Endothelial cell of umbilical vein (primary cell): Measurements from ENCODE around the gene CEP192. TPM values are rescaled to one million over a fixed set of nuclear protein-coding genes. Genes with fewer than 3 reads are reported as not detected.

Source experiments
- BruUV-seq: library from RNA; stranded (reverse); fragments of 400-500 nt; replicated peaks from 2 replicates; lab custom pipeline; 2021; lab: Mats Ljungman, UMichigan
- CTCF ChIA-PET: fragments of 300-600, 350-600 bp; sonication (Branson Sonifier 250); formaldehyde crosslinking; loops from one replicate; lab custom pipeline; 2021; ENCODE audit warnings: antibody characterized with exemption, inconsistent platforms; lab: Charles Lee
- POLR2A ChIA-PET: fragments of 300-600, 350-600 bp; sonication (Branson Sonifier 250); formaldehyde crosslinking; loops from one replicate; lab custom pipeline; 2021; ENCODE audit warnings: antibody characterized with exemption, inconsistent platforms; lab: Charles Lee
- DNase-seq: peaks from one replicate; pipeline ENCODE4 v3.0.0-alpha.2; 2011; ENCODE audit warnings: low read depth, low spot score
- FAIRE-seq: peaks from 2 replicates; lab custom pipeline; 2011; peaks lifted over from hg19 to GRCh38; lab: Jason Lieb, UNC
- H2AFZ ChIP-seq: 2 replicates; pipeline ENCODE4 v1.6.0; 2012; ENCODE audit warnings: low read depth, low read length, control low read depth, inconsistent platforms
- H3K27ac ChIP-seq: 2 replicates; pipeline ENCODE4 v1.5.1; 2011; ENCODE audit warnings: low read depth, mild to moderate bottlenecking, control low read depth, low read length, moderate library complexity; ENCODE audit not compliant: insufficient read depth
- H3K27me3 ChIP-seq, 2 experiments: 2 replicates each; pipeline versions ENCODE4 v1.6.0 to v1.6.1; 2011; ENCODE audit warnings: low read length in 2 of 2, mixed read lengths in 1 of 2; ENCODE audit not compliant: control insufficient read depth in 2 of 2, insufficient read depth in 2 of 2
- H3K36me3 ChIP-seq, 2 experiments: 2 replicates in 1 of 2; 3 replicates in 1 of 2; pipeline ENCODE4 v1.5.1; 2011; ENCODE audit warnings: low read length in 2 of 2, mild to moderate bottlenecking in 1 of 2, moderate library complexity in 1 of 2; ENCODE audit not compliant: control insufficient read depth in 2 of 2, insufficient read depth in 2 of 2; ENCODE audit errors: extremely low read depth in 1 of 2
- H3K4me1 ChIP-seq: 3 replicates; pipeline ENCODE4 v1.5.1; 2011; ENCODE audit warnings: mild to moderate bottlenecking, low read length; ENCODE audit not compliant: control insufficient read depth, insufficient read depth; ENCODE audit errors: extremely low read depth
- H3K4me2 ChIP-seq: 2 replicates; pipeline ENCODE4 v1.6.1; 2011; ENCODE audit warnings: low read length, control low read depth, mixed read lengths; ENCODE audit not compliant: insufficient read depth
- H3K4me3 ChIP-seq, 3 experiments: fragments of 200-600 bp in 1 of 3; sonication (generic), shearing (Covaris generic) in 1 of 3; replicated peaks in 1 of 3; 2 replicates each; pipeline ENCODE4 v1.5.1; 2011 to 2016; ENCODE audit warnings: control low read depth in 3 of 3, low read length in 3 of 3, mild to moderate bottlenecking in 2 of 3, inconsistent platforms in 1 of 3, low read depth in 1 of 3, moderate library complexity in 1 of 3; ENCODE audit not compliant: insufficient read depth in 1 of 3
- H3K79me2 ChIP-seq: 2 replicates; pipeline ENCODE4 v1.6.0; 2012; ENCODE audit warnings: low read length, inconsistent platforms; ENCODE audit not compliant: control insufficient read depth, insufficient read depth
- H3K9ac ChIP-seq: replicated peaks from 2 replicates; pipeline ENCODE3; 2011; ENCODE audit warnings: low read length, control low read depth; ENCODE audit not compliant: insufficient read depth; ENCODE audit errors: extremely low read depth
- H3K9me1 ChIP-seq: replicated peaks from 3 replicates; pipeline ENCODE4 v1.6.0; 2011; ENCODE audit warnings: mild to moderate bottlenecking, low read length; ENCODE audit not compliant: control insufficient read depth, insufficient read depth; ENCODE audit errors: extremely low read depth
- H3K9me3 ChIP-seq: replicated peaks from 2 replicates; pipeline ENCODE4 v1.5.1; 2012; ENCODE audit warnings: low read length, inconsistent platforms; ENCODE audit not compliant: control insufficient read depth, insufficient read depth
- H4K20me1 ChIP-seq: replicated peaks from 2 replicates; pipeline ENCODE3; 2011; ENCODE audit warnings: mild to moderate bottlenecking, low read length; ENCODE audit not compliant: control insufficient read depth, insufficient read depth; ENCODE audit errors: extremely low read depth
- FOS ChIP-seq: IDR thresholded peaks from 2 replicates; pipeline ENCODE4 v1.6.1; 2011; ENCODE audit warnings: mild to moderate bottlenecking, low read length, moderate library complexity, borderline replicate concordance; ENCODE audit not compliant: insufficient read depth
- GATA2 ChIP-seq: IDR thresholded peaks from 2 replicates; pipeline ENCODE4 v1.7.0; 2011; ENCODE audit warnings: low read depth, mild to moderate bottlenecking, moderate library complexity, mixed read lengths, low read length; ENCODE audit not compliant: insufficient read length, insufficient read depth
- JUN ChIP-seq: IDR thresholded peaks from 2 replicates; pipeline ENCODE4 v1.6.1; 2011; ENCODE audit warnings: borderline replicate concordance, low read depth; ENCODE audit not compliant: insufficient read length, insufficient read depth
- POLR2A ChIP-seq: IDR thresholded peaks from 2 replicates; pipeline ENCODE4 v1.6.1; 2012; ENCODE audit warnings: low read depth, mild to moderate bottlenecking, control low read depth, low read length
- POLR2AphosphoS5 ChIP-seq: IDR thresholded peaks from 2 replicates; pipeline ENCODE4 v1.6.1; 2012; ENCODE audit warnings: low read depth, mild to moderate bottlenecking, control low read depth, low read length, moderate library complexity; ENCODE audit not compliant: insufficient read depth
- dilution Hi-C: fragments of 300-500 bp; cut with MboI; formaldehyde crosslinking; loops from one replicate; pipeline ENCODE4 v1.15.0; 2019; ENCODE audit warnings: low sequenced_read_pairs; ENCODE audit not compliant: extremely low pct_ligation_motif_present
- intact Hi-C: fragments of 100-400 bp; cut with micrococcal nuclease; formaldehyde crosslinking; loops from one replicate; pipeline ENCODE4 v1.10.0; 2022
- polyA plus RNA-seq, 4 experiments: library from polyadenylated mRNA; depleted of rRNA in 3 of 4; stranded (reverse) in 3 of 4; unstranded in 1 of 4; fragments of >200 nt; gene quantifications; 2 replicates each; pipeline versions ENCODE4 v1.2.1 to v1.2.3, GENCODE V29; 2011 to 2012; ENCODE audit warnings: missing spikeins in 1 of 4
- total RNA-seq: library from RNA; stranded (reverse); gene quantifications from 2 replicates; pipeline ENCODE4 v1.2.3, GENCODE V29; 2021
- TF ChIP-seq, protein P1 (sequence below), 2 donors: IDR thresholded peaks; 1 replicate in 1 of 2; 2 replicates in 1 of 2; pipeline ENCODE4 v1.5.1; 2011; ENCODE audit warnings: low read length in 2 of 2, mild to moderate bottlenecking in 2 of 2, moderate library complexity in 2 of 2, control low read depth in 1 of 2, inconsistent platforms in 1 of 2, low read depth in 1 of 2; ENCODE audit not compliant: insufficient read depth in 1 of 2; ENCODE audit errors: extremely low read depth in 1 of 2

CEP192 gene
- total and polyA plus RNA-seq, 2 donors (not counting 3 experiments of a cell fraction or from before 2014, with no cell fraction given), result 14.5 to 22.9 TPM

DNA sequence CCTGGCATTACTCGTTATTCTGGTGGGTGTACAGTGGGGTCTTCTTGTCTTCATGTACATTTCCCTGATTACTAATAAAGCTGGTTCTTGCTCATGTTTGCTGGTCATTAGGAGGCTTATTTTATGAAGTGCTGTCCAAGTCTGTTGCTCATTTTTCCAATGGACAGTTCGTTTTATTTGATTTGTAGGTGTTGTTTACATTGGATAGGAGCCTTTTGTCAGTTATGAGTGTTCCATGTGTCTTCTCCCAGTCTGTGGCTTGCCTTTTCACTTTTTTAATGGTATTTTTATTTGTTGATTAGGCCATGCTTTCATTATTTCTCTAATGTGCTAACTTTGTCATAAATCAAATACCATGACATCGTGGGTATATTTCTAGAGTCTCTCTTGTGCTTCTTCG, 51.9 kb downstream of the CEP192 start:
- no peak overlapping the region for H3K4me3 ChIP-seq
- peaks cover 4 to 19% of the 10 kb centered on the region in 2 experiments for H3K36me3 ChIP-seq
- CTCF ChIA-PET, result no interaction called here
- peaks cover 18% of the 10 kb centered on the region for H3K79me2 ChIP-seq
- dilution Hi-C loops (no loop called here), intact Hi-C loops (no loop called here)
- FAIRE-seq, result no peak
- no peak overlapping the region for H3K9ac ChIP-seq
- no peak overlapping the region for H3K4me2 ChIP-seq
- H4K20me1 ChIP-seq, result no peaks in the 10 kb centered on the region
- BruUV-seq, result no TSS peak
- no peak for DNase-seq
- no peaks in the 10 kb centered on the region for H3K27me3 ChIP-seq
- no peaks in the 10 kb centered on the region for H3K9me1 ChIP-seq
- TF ChIP-seq GATA2 (no peak), JUN (no peak), POLR2A (no peak), POLR2AphosphoS5 (no peak), FOS (no peak)
- TF ChIP-seq, protein P1, sequence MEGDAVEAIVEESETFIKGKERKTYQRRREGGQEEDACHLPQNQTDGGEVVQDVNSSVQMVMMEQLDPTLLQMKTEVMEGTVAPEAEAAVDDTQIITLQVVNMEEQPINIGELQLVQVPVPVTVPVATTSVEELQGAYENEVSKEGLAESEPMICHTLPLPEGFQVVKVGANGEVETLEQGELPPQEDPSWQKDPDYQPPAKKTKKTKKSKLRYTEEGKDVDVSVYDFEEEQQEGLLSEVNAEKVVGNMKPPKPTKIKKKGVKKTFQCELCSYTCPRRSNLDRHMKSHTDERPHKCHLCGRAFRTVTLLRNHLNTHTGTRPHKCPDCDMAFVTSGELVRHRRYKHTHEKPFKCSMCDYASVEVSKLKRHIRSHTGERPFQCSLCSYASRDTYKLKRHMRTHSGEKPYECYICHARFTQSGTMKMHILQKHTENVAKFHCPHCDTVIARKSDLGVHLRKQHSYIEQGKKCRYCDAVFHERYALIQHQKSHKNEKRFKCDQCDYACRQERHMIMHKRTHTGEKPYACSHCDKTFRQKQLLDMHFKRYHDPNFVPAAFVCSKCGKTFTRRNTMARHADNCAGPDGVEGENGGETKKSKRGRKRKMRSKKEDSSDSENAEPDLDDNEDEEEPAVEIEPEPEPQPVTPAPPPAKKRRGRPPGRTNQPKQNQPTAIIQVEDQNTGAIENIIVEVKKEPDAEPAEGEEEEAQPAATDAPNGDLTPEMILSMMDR (IDR thresholded peaks at IDR 0.05; ENCODE audit: extremely low read depth in 1 of 2, insufficient read depth in 1 of 2, low read depth in 1 of 2, low read length in 2 of 2), result no peak
- no peaks in the 10 kb centered on the region for H3K9me3 ChIP-seq
- no peak overlapping the region for H3K27ac ChIP-seq
- H2AFZ ChIP-seq, result no peak overlapping the region
- H3K4me1 ChIP-seq, result no peaks in the 10 kb centered on the region
- POLR2A ChIA-PET, result no interaction called here
